Astrocyte of the cerebellum (primary cell): ENCODE measurements around the gene IFIH1.

Experiments used
- DNase-seq: peaks from one replicate; pipeline ENCODE4 v3.0.0-alpha.2; 2011; ENCODE audit warnings: low read depth
- H3K4me3 ChIP-seq: 2 replicates; pipeline ENCODE4 v1.5.1; 2011; ENCODE audit warnings: mild to moderate bottlenecking, low read depth, low read length, moderate library complexity
- in situ Hi-C: cut with HindIII; loops from 2 replicates; pipeline ENCODE4 v1.10.0; 2017; ENCODE audit warnings: low sequenced_read_pairs
- TF ChIP-seq, protein P1 (sequence below): IDR thresholded peaks from 2 replicates; pipeline ENCODE4 v1.5.1; 2012; ENCODE audit warnings: low read length, low read depth, moderate library complexity, mild to moderate bottlenecking; ENCODE audit errors: missing control alignments

The IFIH1 gene

DNA sequence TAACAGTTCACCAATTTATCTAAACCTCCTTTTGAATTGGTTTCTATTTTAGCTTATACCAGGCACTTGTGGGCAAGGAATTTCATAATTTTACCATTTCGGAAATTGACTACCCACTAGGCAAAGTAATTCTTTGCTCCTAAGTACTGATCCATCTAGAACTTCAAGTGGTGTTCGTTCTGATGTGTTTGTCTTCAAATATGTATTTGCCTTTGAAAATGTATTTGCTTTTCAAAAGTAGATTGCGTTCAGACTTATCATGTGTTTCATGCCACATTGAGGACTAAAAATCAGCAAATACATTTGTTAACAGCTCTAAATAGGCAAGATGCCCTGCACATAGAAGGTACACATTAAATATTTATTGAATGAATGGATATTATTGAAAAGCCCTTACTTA is 26.7 kb downstream of the IFIH1 start:
- TF ChIP-seq, protein P1, sequence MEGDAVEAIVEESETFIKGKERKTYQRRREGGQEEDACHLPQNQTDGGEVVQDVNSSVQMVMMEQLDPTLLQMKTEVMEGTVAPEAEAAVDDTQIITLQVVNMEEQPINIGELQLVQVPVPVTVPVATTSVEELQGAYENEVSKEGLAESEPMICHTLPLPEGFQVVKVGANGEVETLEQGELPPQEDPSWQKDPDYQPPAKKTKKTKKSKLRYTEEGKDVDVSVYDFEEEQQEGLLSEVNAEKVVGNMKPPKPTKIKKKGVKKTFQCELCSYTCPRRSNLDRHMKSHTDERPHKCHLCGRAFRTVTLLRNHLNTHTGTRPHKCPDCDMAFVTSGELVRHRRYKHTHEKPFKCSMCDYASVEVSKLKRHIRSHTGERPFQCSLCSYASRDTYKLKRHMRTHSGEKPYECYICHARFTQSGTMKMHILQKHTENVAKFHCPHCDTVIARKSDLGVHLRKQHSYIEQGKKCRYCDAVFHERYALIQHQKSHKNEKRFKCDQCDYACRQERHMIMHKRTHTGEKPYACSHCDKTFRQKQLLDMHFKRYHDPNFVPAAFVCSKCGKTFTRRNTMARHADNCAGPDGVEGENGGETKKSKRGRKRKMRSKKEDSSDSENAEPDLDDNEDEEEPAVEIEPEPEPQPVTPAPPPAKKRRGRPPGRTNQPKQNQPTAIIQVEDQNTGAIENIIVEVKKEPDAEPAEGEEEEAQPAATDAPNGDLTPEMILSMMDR, result no peak
- no peak for DNase-seq
- no peak overlapping the region for H3K4me3 ChIP-seq
- in situ Hi-C loops, result no loop called here

- TF ChIP-seq, protein P1, result no peak
- no peak overlapping the region for H3K4me3 ChIP-seq
- in situ Hi-C loops, result no loop called here
- DNase-seq, result no peak
Measured at GRCh38 chr2:162282765-162283425, 35.6 kb downstream of the IFIH1 start.

- TF ChIP-seq, protein P1, result no peak
- in situ Hi-C loops, result no loop called here
- no peak for DNase-seq
- H3K4me3 ChIP-seq, result no peak overlapping the region
Measured at GRCh38 chr2:162280654-162281053, 37.8 kb downstream of the IFIH1 start.

DNA sequence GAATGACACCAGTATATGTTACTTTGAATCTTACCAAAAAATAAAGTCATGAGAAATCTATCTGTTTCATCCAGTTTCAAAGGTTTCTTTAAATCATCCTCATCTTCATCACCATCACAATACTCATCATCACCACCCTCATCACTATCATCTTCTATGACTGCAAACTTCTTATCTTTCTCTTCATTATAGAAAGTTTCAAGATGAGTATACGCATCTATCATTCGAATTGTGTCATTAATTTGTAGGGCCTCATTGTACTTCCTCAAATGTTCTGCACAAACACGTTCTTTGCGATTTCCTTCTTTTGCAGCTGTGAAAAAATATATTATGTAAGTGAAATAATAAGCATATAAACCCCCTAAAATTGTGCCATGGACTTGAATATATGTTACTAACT is 41.1 kb downstream of the IFIH1 start:
- DNase-seq, result no peak
- in situ Hi-C loops, result no loop called here
- H3K4me3 ChIP-seq, result no peak overlapping the region
- TF ChIP-seq, protein P1, result no peak

GRCh38 chr2:162267996-162268395 is 50.5 kb downstream of the IFIH1 start:
- TF ChIP-seq, protein P1, result no peak
- in situ Hi-C loops, result no loop called here

DNA sequence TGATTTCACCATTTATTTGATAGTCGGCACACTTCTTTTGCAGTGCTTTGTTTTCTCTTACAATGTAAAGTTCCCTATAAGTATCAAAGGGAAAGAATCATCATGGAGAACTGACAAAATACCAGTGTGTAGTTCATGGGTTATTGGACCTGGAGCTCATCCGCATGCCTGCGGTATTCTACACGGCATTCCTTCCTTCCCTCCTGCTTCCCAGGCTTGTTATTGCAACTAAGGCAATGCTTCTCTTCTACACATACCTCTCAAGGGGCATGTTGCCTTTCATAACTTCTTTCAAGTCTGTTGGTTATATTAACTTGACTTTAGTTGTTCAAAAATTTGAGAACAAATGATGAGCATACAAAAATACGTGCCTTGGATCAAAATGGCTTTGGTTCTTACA is 51.0 kb downstream of the IFIH1 start:
- no peak for DNase-seq

More at GRCh38 chr2:162267996-162268395, 50.5 kb downstream of the IFIH1 start:
- H3K4me3 ChIP-seq, result no peak overlapping the region
- no peak for DNase-seq

More for the DNA sequence above, 51.0 kb downstream of the IFIH1 start:
- TF ChIP-seq, protein P1, result no peak
- H3K4me3 ChIP-seq, result no peak overlapping the region
- in situ Hi-C loops, result no loop called here
